Measurements from ENCODE around the gene WDR87. TPM values are rescaled to one million over a fixed set of nuclear protein-coding genes. Genes with fewer than 3 reads are reported as not detected.

The WDR87 gene
- total RNA-seq, 5 donors from 2014 or later (not counting 1 experiment from before 2014, with no cell fraction given): not detected

DNA sequence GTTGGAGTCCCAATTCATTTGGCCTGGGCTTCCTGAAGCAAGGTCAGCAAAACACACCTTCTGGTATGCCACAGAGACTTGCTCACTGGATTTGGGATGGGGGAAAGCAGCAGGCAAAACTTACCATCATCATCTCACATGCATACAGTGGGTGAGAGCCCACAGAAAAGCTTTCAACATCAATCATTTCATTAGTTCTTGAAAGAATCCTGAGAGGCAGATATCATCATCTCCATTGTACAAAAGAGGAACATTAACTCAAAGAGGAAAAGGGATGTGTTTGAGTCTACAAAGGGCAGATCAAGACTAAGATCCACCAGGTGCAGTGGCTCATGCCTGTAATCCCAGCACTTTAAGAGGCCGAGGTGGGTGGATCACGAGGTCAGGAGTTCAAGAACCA, 6.4 kb downstream of the WDR87 start:
- POLR2A ChIA-PET: no interaction called here
- WGBS (ENCODE audit: insufficient coverage): 60% methylated on average over 2 of the region's 2 CpGs
- ATAC-seq (replicated peaks in 1 of 4) (no peak), DNase-seq (no peak)
- Mint-ChIP-seq H3K4me1 (peaks cover 0 to 3% (median 2%) of the 10 kb centered on the region in 3 donors), H3K27me3 (no peaks in the 10 kb centered on the region), H3K36me3 (no peaks in the 10 kb centered on the region), H3K9me3 (no peaks in the 10 kb centered on the region), H3K27ac (no peak overlapping the region), H3K4me3 (no peak overlapping the region)
- Histone ChIP-seq H3K4me1 (ENCODE audit: control insufficient read depth in 1 of 2, extremely low read depth in 1 of 2, insufficient read depth in 2 of 2, low read length in 2 of 2) (no peaks in the 10 kb centered on the region), H3K27me3 (replicated peaks in 1 of 2; ENCODE audit: control insufficient read depth in 2 of 2, extremely low read depth in 1 of 2, insufficient read depth in 2 of 2, low read length in 1 of 2) (no peaks in the 10 kb centered on the region), H3K9me3 (no peaks in the 10 kb centered on the region), H3K4me3 (ENCODE audit: control insufficient read depth in 1 of 2, extremely low read depth in 1 of 2, low read length in 1 of 2) (no peak overlapping the region), H3K27ac (ENCODE audit: low read length) (no peak overlapping the region), H3K36me3 (ENCODE audit: control insufficient read depth in 2 of 2, extremely low read depth in 1 of 2, insufficient read depth in 1 of 2, low read length in 1 of 2) (no peaks in the 10 kb centered on the region)
- CTCF ChIA-PET: interaction anchor here in 1 of 2 donors (0.7 kb wide), 1 partner anchor 422 kb away, joined by 9 read pairs; no protein-coding TSS in a partner anchor

DNA sequence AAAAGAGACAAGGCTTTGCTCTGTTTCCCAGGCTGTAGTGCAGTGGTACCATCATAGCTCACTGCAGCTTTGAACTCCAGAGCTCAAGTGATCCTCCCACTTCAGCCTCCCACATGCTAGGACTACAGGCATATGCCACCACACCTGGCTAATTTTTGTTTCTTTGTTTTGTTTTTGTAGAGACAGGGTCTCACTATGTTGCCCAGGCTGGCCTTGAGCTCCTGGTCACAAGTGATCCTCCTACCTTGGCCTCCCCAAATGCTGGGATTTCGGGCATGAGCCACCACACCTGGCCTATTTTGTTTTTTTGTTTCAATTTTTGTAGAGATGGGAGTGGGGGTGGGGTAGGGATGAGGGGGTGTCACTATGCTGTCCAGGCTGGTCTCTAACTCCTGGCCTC, 6.9 kb downstream of the WDR87 start:
- H3K27me3 ChIP-seq (replicated peaks in 1 of 2; ENCODE audit: control insufficient read depth in 2 of 2, extremely low read depth in 1 of 2, insufficient read depth in 2 of 2, low read length in 1 of 2): peaks cover 0 to 3% of the 10 kb centered on the region in 2 experiments
- ChIA-PET CTCF (interaction anchor here in 1 of 2 donors (0.6 kb wide), 1 partner anchor 345 kb away, joined by 3 read pairs; no protein-coding TSS in a partner anchor), POLR2A (no interaction called here)
- no peaks in the 10 kb centered on the region for H3K9me3 ChIP-seq
- H3K36me3 ChIP-seq (ENCODE audit: control insufficient read depth in 2 of 2, extremely low read depth in 1 of 2, insufficient read depth in 1 of 2, low read length in 1 of 2): no peaks in the 10 kb centered on the region
- Mint-ChIP-seq H3K9me3 (no peaks in the 10 kb centered on the region), H3K27me3 (no peaks in the 10 kb centered on the region), H3K27ac (no peak overlapping the region), H3K4me3 (no peak overlapping the region), H3K4me1 (peaks cover 0 to 3% (median 2%) of the 10 kb centered on the region in 3 donors), H3K36me3 (no peaks in the 10 kb centered on the region)
- no peak for ATAC-seq (replicated peaks in 1 of 4)
- H3K4me1 ChIP-seq (ENCODE audit: control insufficient read depth in 1 of 2, extremely low read depth in 1 of 2, insufficient read depth in 2 of 2, low read length in 2 of 2): no peaks in the 10 kb centered on the region
- H3K4me3 ChIP-seq (ENCODE audit: control insufficient read depth in 1 of 2, extremely low read depth in 1 of 2, low read length in 1 of 2): no peak overlapping the region
- no peak for DNase-seq
- no peak overlapping the region for H3K27ac ChIP-seq (ENCODE audit: low read length)
- WGBS (ENCODE audit: insufficient coverage): 43% methylated on average over 1 of the region's 1 CpG

DNA sequence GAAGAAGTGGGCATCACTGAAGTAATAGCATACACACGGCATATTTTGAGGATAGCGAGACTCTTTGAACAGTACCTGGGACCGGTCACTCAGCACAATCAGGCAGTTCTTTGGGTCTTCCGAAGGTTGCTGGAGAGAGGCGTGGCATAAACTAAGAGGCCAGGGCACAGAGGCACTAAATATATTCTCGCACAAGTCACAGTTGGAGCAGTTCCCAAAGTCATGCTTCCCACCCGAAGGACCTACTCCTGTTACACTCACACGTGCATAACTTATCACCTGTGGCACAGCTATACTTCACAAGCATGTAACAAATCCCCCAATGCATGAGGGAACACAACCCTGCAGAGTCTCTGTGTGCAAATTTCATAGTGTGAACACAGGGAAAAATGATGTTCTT, 10.2 kb downstream of the WDR87 start:
- Histone ChIP-seq H3K36me3 (ENCODE audit: control insufficient read depth in 2 of 2, extremely low read depth in 1 of 2, insufficient read depth in 1 of 2, low read length in 1 of 2) (no peaks in the 10 kb centered on the region), H3K4me1 (ENCODE audit: control insufficient read depth in 1 of 2, extremely low read depth in 1 of 2, insufficient read depth in 2 of 2, low read length in 2 of 2) (no peaks in the 10 kb centered on the region), H3K9me3 (no peaks in the 10 kb centered on the region), H3K27me3 (replicated peaks in 1 of 2; ENCODE audit: control insufficient read depth in 2 of 2, extremely low read depth in 1 of 2, insufficient read depth in 2 of 2, low read length in 1 of 2) (peaks cover 0 to 23% of the 10 kb centered on the region in 2 experiments), H3K27ac (ENCODE audit: low read length) (no peak overlapping the region), H3K4me3 (ENCODE audit: control insufficient read depth in 1 of 2, extremely low read depth in 1 of 2, low read length in 1 of 2) (no peak overlapping the region)
- peaks cover 11 to 19% of the 10 kb centered on the region in 2 donors for H3K27me3 Mint-ChIP-seq
- H3K4me3 Mint-ChIP-seq: no peak overlapping the region
- peaks cover 0 to 3% (median 2%) of the 10 kb centered on the region in 3 donors for H3K4me1 Mint-ChIP-seq
- H3K36me3 Mint-ChIP-seq: no peaks in the 10 kb centered on the region
- ChIA-PET CTCF (no interaction called here), POLR2A (no interaction called here)
- WGBS (ENCODE audit: insufficient coverage): 98% methylated on average over 7 of the region's 8 CpGs
- H3K27ac Mint-ChIP-seq: no peak overlapping the region
- no peak for DNase-seq
- H3K9me3 Mint-ChIP-seq: no peaks in the 10 kb centered on the region
- no peak for ATAC-seq (replicated peaks in 1 of 4)

DNA sequence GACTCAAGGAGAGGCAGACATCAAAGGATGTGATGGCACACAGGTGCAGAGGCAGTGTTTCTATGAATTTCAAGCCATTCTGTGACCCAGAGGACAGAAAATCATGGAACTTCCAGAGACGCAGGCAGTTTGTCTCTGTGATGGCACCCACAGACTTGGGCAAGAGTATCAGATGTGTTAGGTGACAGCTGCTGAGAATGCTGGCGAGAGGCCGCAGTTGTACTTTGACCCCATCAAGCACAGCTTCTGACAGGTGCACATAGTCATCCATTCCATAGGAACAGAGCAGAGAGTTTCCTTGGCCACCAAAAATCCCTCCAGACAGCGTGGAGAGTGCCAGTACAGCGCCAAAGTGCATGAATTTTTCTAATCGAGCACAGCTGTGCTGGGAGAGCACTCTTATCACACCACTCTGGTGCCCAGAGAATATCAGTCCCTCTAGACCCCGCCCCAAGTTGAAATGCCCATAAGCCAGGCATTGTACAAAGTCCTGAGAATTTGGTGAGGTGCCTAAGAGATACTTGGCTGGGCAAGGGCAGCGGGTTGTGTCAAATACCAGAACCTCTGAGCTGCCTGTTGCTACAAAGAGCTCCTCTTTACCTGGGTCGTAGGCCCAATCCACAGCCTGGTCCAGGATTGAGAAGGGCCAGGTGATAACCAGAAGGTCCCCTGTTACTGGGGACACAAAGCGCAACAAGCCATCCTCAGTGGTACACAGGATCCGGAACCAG, 12.4 kb downstream of the WDR87 start:
- Histone ChIP-seq H3K4me3 (ENCODE audit: control insufficient read depth in 1 of 2, extremely low read depth in 1 of 2, low read length in 1 of 2) (no peak overlapping the region), H3K9me3 (no peaks in the 10 kb centered on the region), H3K4me1 (ENCODE audit: control insufficient read depth in 1 of 2, extremely low read depth in 1 of 2, insufficient read depth in 2 of 2, low read length in 2 of 2) (no peaks in the 10 kb centered on the region), H3K27ac (ENCODE audit: low read length) (no peak overlapping the region), H3K36me3 (ENCODE audit: control insufficient read depth in 2 of 2, extremely low read depth in 1 of 2, insufficient read depth in 1 of 2, low read length in 1 of 2) (no peaks in the 10 kb centered on the region), H3K27me3 (replicated peaks in 1 of 2; ENCODE audit: control insufficient read depth in 2 of 2, extremely low read depth in 1 of 2, insufficient read depth in 2 of 2, low read length in 1 of 2) (peaks cover 0 to 26% of the 10 kb centered on the region in 2 experiments)
- ATAC-seq (replicated peaks in 1 of 4) (no peak), DNase-seq (no peak)
- CTCF ChIA-PET: no interaction called here
- no peaks in the 10 kb centered on the region for H3K9me3 Mint-ChIP-seq
- no peaks in the 10 kb centered on the region for H3K36me3 Mint-ChIP-seq
- H3K27me3 Mint-ChIP-seq: peaks cover 11 to 21% of the 10 kb centered on the region in 2 donors
- WGBS (ENCODE audit: insufficient coverage): 87% methylated on average over 10 of the region's 11 CpGs
- H3K4me3 Mint-ChIP-seq: no peak overlapping the region
- H3K4me1 Mint-ChIP-seq: peaks cover 0 to 3% (median 2%) of the 10 kb centered on the region in 3 donors
- POLR2A ChIA-PET: no interaction called here
- H3K27ac Mint-ChIP-seq: no peak overlapping the region

DNA sequence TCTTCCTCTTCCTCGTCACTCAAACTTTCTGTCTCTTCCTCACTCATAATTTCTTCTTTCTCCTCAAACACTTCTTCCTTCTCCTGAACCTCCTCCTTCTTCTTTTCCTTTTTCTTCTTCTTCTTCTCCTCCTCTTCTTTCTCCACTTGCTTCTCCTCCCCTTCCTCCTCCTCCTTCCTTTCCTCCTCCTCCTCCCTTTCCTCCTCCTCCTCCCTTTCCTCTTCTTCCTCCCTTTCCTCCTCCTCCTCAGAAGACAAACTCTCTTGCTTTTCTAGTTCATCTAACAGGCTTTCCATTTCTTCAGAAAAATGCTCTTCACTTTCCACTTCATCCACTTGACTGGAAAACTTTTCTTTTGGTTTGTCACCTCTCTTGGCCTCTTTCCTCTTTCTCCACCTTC, 19.8 kb downstream of the WDR87 start:
- no peak overlapping the region for H3K27ac Mint-ChIP-seq
- WGBS (ENCODE audit: insufficient coverage): 59% methylated on average over 1 of the region's 1 CpG
- Histone ChIP-seq H3K4me3 (ENCODE audit: control insufficient read depth in 1 of 2, extremely low read depth in 1 of 2, low read length in 1 of 2) (no peak overlapping the region), H3K36me3 (ENCODE audit: control insufficient read depth in 2 of 2, extremely low read depth in 1 of 2, insufficient read depth in 1 of 2, low read length in 1 of 2) (no peaks in the 10 kb centered on the region), H3K27me3 (replicated peaks in 1 of 2; ENCODE audit: control insufficient read depth in 2 of 2, extremely low read depth in 1 of 2, insufficient read depth in 2 of 2, low read length in 1 of 2) (peaks cover 0 to 6% of the 10 kb centered on the region in 2 experiments), H3K27ac (ENCODE audit: low read length) (no peak overlapping the region), H3K4me1 (ENCODE audit: control insufficient read depth in 1 of 2, extremely low read depth in 1 of 2, insufficient read depth in 2 of 2, low read length in 2 of 2) (no peaks in the 10 kb centered on the region), H3K9me3 (peaks cover 3% of the 10 kb centered on the region)
- DNase-seq (no peak), ATAC-seq (replicated peaks in 1 of 4) (no peak)
- H3K36me3 Mint-ChIP-seq: no peaks in the 10 kb centered on the region
- peaks cover 2 to 8% of the 10 kb centered on the region in 2 donors for H3K27me3 Mint-ChIP-seq
- no peak overlapping the region for H3K4me3 Mint-ChIP-seq
- H3K9me3 Mint-ChIP-seq: peaks cover 0 to 17% (median 10%) of the 10 kb centered on the region in 3 donors
- POLR2A ChIA-PET: no interaction called here
- CTCF ChIA-PET: no interaction called here
- H3K4me1 Mint-ChIP-seq: no peaks in the 10 kb centered on the region

DNA sequence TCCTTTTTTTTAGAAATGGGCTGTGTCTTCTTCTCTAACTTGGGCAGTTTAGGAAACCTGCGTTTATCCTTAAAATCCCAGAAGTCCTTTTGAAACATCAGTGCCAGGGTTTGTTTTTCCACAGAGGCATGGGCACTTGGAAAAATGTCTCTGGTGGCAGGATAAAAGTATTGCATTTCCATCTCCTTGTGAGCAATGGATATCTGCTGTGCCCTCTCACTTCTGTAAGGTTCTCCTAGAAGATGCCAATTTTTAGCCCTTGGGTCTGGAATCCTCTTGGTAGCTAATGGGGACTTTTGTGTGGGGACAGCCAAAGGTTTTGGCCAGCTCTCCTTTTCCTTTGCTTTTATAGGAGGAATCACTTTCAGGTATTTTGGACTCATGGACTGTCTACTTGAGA, 21.0 kb downstream of the WDR87 start:
- peaks cover 0 to 2% of the 10 kb centered on the region in 2 donors for H3K27me3 Mint-ChIP-seq
- CTCF ChIA-PET: interaction anchor here in 1 of 2 donors (0.5 to 0.6 kb wide), 2 partner anchors 34 to 204 kb away, joined by 4 to 7 read pairs; no protein-coding TSS in a partner anchor
- Histone ChIP-seq H3K27me3 (replicated peaks in 1 of 2; ENCODE audit: control insufficient read depth in 2 of 2, extremely low read depth in 1 of 2, insufficient read depth in 2 of 2, low read length in 1 of 2) (no peaks in the 10 kb centered on the region), H3K4me3 (ENCODE audit: control insufficient read depth in 1 of 2, extremely low read depth in 1 of 2, low read length in 1 of 2) (no peak overlapping the region), H3K9me3 (peaks cover 3% of the 10 kb centered on the region), H3K36me3 (ENCODE audit: control insufficient read depth in 2 of 2, extremely low read depth in 1 of 2, insufficient read depth in 1 of 2, low read length in 1 of 2) (no peaks in the 10 kb centered on the region), H3K27ac (ENCODE audit: low read length) (no peak overlapping the region), H3K4me1 (ENCODE audit: control insufficient read depth in 1 of 2, extremely low read depth in 1 of 2, insufficient read depth in 2 of 2, low read length in 2 of 2) (no peaks in the 10 kb centered on the region)
- peaks cover 0 to 17% (median 12%) of the 10 kb centered on the region in 3 donors for H3K9me3 Mint-ChIP-seq
- H3K27ac Mint-ChIP-seq: no peak overlapping the region
- POLR2A ChIA-PET: no interaction called here
- H3K4me3 Mint-ChIP-seq: no peak overlapping the region
- H3K4me1 Mint-ChIP-seq: no peaks in the 10 kb centered on the region
- ATAC-seq (replicated peaks in 1 of 4) (no peak), DNase-seq (no peak)
- H3K36me3 Mint-ChIP-seq: no peaks in the 10 kb centered on the region
- 100% methylated on average over 1 of the region's 1 CpG for WGBS (ENCODE audit: insufficient coverage)

Data from T-cell (primary cell).